Neural cell (in vitro differentiated cells): ENCODE results near the gene PLPPR5. TPM values are rescaled to one million over a fixed set of nuclear protein-coding genes. Genes with fewer than 3 reads are reported as not detected.

Experiments
- H2AFZ ChIP-seq: fragments of 200-600, 300-800 bp; sonication (generic), shearing (Covaris generic); 2 replicates; pipeline ENCODE4 v1.6.0; 2014; ENCODE audit warnings: low read depth, mild to moderate bottlenecking, antibody characterized with exemption, low read length, moderate library complexity
- H3F3A ChIP-seq: fragments of 200-600 bp; shearing (Covaris generic); 2 replicates; pipeline ENCODE4 v1.6.1; 2016; ENCODE audit warnings: mild to moderate bottlenecking, moderate library complexity, mixed read lengths, antibody characterized with exemption, low read length; ENCODE audit not compliant: insufficient read depth, poor library complexity, severe bottlenecking
- H3K27ac ChIP-seq: fragments of 200-600, 300-800 bp; sonication (generic), shearing (Covaris generic); 2 replicates; pipeline ENCODE4 v1.5.1; 2014; ENCODE audit warnings: mild to moderate bottlenecking, low read length, moderate library complexity
- H3K27me3 ChIP-seq: fragments of 300-800, 200-600 bp; sonication (generic), shearing (Covaris generic); 2 replicates; pipeline ENCODE4 v1.6.0; 2014; ENCODE audit warnings: mild to moderate bottlenecking, low read depth, low read length, moderate library complexity; ENCODE audit not compliant: insufficient read depth
- H3K36me3 ChIP-seq: fragments of 300-800, 200-600 bp; sonication (generic), shearing (Covaris generic); 2 replicates; pipeline ENCODE4 v1.5.1; 2014; ENCODE audit warnings: mild to moderate bottlenecking, antibody characterized with exemption, low read length, moderate library complexity; ENCODE audit not compliant: insufficient read depth
- H3K4me2 ChIP-seq: fragments of 300-800, 200-600 bp; sonication (generic), shearing (Covaris generic); 2 replicates; pipeline ENCODE4 v1.6.0; 2014; ENCODE audit warnings: mild to moderate bottlenecking, low read length
- H3K4me3 ChIP-seq: fragments of 300-800, 200-600 bp; sonication (generic), shearing (Covaris generic); 2 replicates; pipeline ENCODE4 v1.5.1; 2014; ENCODE audit warnings: mild to moderate bottlenecking, low read length, moderate library complexity
- H3K79me2 ChIP-seq: fragments of 200-600 bp; shearing (Covaris generic); replicated peaks from 2 replicates; pipeline ENCODE4 v1.6.0; 2014; ENCODE audit warnings: mild to moderate bottlenecking, low read length, moderate library complexity; ENCODE audit not compliant: insufficient read depth
- H3K9ac ChIP-seq: fragments of 300-800, 200-600 bp; sonication (generic), shearing (Covaris generic); 2 replicates; pipeline ENCODE4 v1.6.1; 2016; ENCODE audit warnings: mild to moderate bottlenecking, low read length, mixed read lengths
- H3K9me2 ChIP-seq: fragments of 200-600 bp; shearing (Covaris generic); 2 replicates; pipeline ENCODE4 v1.6.1; 2016; ENCODE audit warnings: mild to moderate bottlenecking, low read length, mixed read lengths; ENCODE audit not compliant: insufficient read depth
- H3K9me3 ChIP-seq: fragments of 200-600, 300-800 bp; sonication (generic), shearing (Covaris generic); 2 replicates; pipeline ENCODE4 v1.6.1; 2016; ENCODE audit warnings: mild to moderate bottlenecking, mixed run types, low read length, moderate library complexity, mixed read lengths
- H4K20me1 ChIP-seq: fragments of 200-600 bp; shearing (Covaris generic); 2 replicates; pipeline ENCODE4 v1.6.1; 2016; ENCODE audit warnings: mild to moderate bottlenecking, mixed run types; ENCODE audit not compliant: insufficient read depth
- CTCF ChIP-seq: fragments of 450-650 bp; IDR thresholded peaks from 2 replicates; pipeline ENCODE4 v1.5.1; 2014; ENCODE audit warnings: antibody characterized with exemption, mild to moderate bottlenecking, moderate library complexity; ENCODE audit not compliant: poor library complexity, severe bottlenecking
- EP300 ChIP-seq: fragments of 450-650 bp; conservative IDR thresholded peaks from 2 replicates; pipeline ENCODE4 v1.6.1; 2014; ENCODE audit warnings: antibody characterized with exemption, mild to moderate bottlenecking, moderate library complexity; ENCODE audit not compliant: poor library complexity, severe bottlenecking
- EZH2 ChIP-seq: fragments of 200-600, 300-800 bp; shearing (Covaris generic), sonication (generic); IDR thresholded peaks from 2 replicates; pipeline ENCODE4 v1.6.1; 2014; ENCODE audit warnings: antibody characterized with exemption, low read length, borderline replicate concordance, mild to moderate bottlenecking; ENCODE audit not compliant: insufficient read depth, poor library complexity, severe bottlenecking
- MXI1 ChIP-seq: fragments of 450-650 bp; conservative IDR thresholded peaks from 2 replicates; pipeline ENCODE4 v1.6.1; 2014; ENCODE audit warnings: antibody characterized with exemption, mild to moderate bottlenecking; ENCODE audit not compliant: poor library complexity, severe bottlenecking
- POLR2AphosphoS5 ChIP-seq: IDR thresholded peaks from 2 replicates; pipeline ENCODE4 v1.6.1; 2012
- RAD21 ChIP-seq: fragments of 450-650 bp; conservative IDR thresholded peaks from 2 replicates; pipeline ENCODE4 v1.6.1; 2014; ENCODE audit warnings: antibody characterized with exemption, mild to moderate bottlenecking, moderate library complexity
- REST ChIP-seq: IDR thresholded peaks from 2 replicates; pipeline ENCODE4 v1.6.1; 2012; ENCODE audit warnings: borderline replicate concordance
- SMC3 ChIP-seq: fragments of 450-650 bp; conservative IDR thresholded peaks from 2 replicates; pipeline ENCODE4 v1.6.1; 2014; ENCODE audit warnings: antibody characterized with exemption, mild to moderate bottlenecking, moderate library complexity; ENCODE audit not compliant: poor library complexity
- TAF1 ChIP-seq: IDR thresholded peaks from 2 replicates; pipeline ENCODE4 v1.6.1; 2012; ENCODE audit warnings: low read depth
- polyA plus RNA-seq: library from polyadenylated mRNA; depleted of rRNA; stranded (reverse); fragments of >200 nt; gene quantifications from 2 replicates; pipeline ENCODE4 v1.2.3, GENCODE V29; 2014

The PLPPR5 gene
- polyA plus RNA-seq, 1 donor from 2014 or later = 21.9 TPM

- Histone ChIP-seq H2AFZ (no peak overlapping the region), H3K27ac (no peak overlapping the region), H3K79me2 (no peaks in the 10 kb centered on the region), H3K27me3 (no peaks in the 10 kb centered on the region), H3F3A (no peaks in the 10 kb centered on the region), H3K4me2 (no peak overlapping the region), H3K9me3 (no peaks in the 10 kb centered on the region), H4K20me1 (no peaks in the 10 kb centered on the region), H3K9ac (no peak overlapping the region), H3K4me3 (no peak overlapping the region), H3K9me2 (no peaks in the 10 kb centered on the region), H3K36me3 (no peaks in the 10 kb centered on the region)
- TF ChIP-seq EP300 (no peak), POLR2AphosphoS5 (no peak), RAD21 (no peak), SMC3 (no peak)
These were observed 129.8 kb downstream of the PLPPR5 start for GRCh38 chr1:98874828-98875227.

- Histone ChIP-seq H3K9me2 (no peaks in the 10 kb centered on the region), H3F3A (no peaks in the 10 kb centered on the region), H3K36me3 (no peaks in the 10 kb centered on the region), H3K4me3 (no peak overlapping the region), H3K79me2 (no peaks in the 10 kb centered on the region), H4K20me1 (no peaks in the 10 kb centered on the region), H3K9me3 (no peaks in the 10 kb centered on the region), H2AFZ (no peak overlapping the region), H3K9ac (no peak overlapping the region), H3K27me3 (no peaks in the 10 kb centered on the region), H3K4me2 (no peak overlapping the region), H3K27ac (no peak overlapping the region)
- no peak for TF ChIP-seq CTCF
- no peak for TF ChIP-seq TAF1
- TF ChIP-seq RAD21 = no peak
- no peak for TF ChIP-seq EZH2
- no peak for TF ChIP-seq SMC3
- TF ChIP-seq REST = no peak
- TF ChIP-seq POLR2AphosphoS5 = no peak
- TF ChIP-seq MXI1 = no peak
- no peak for TF ChIP-seq EP300
These were observed 133.4 kb downstream of the PLPPR5 start for GRCh38 chr1:98870959-98871903.
